OCI-LY7 (cell line): Measurements from ENCODE around the gene PCDH9.

Source experiments
- EZH2phosphoT487 ChIP-seq: fragments of 200-600 bp; sonication (generic); IDR thresholded peaks from 2 replicates; pipeline ENCODE4 v1.6.1; 2018; ENCODE audit warnings: low read depth, borderline replicate concordance, mild to moderate bottlenecking, mixed run types, antibody characterized with exemption, low read length, moderate library complexity, mixed read lengths
- TF ChIP-seq, protein P1 (sequence below): fragments of 200-600 bp; sonication (generic); conservative IDR thresholded peaks from 2 replicates; pipeline ENCODE4 v1.5.1; 2014; ENCODE audit warnings: mild to moderate bottlenecking, antibody characterized with exemption, low read length, moderate library complexity, mixed read lengths

GRCh38 chr13:66305961-66306617, 924.0 kb downstream of the PCDH9 start:
- TF ChIP-seq, protein P1, sequence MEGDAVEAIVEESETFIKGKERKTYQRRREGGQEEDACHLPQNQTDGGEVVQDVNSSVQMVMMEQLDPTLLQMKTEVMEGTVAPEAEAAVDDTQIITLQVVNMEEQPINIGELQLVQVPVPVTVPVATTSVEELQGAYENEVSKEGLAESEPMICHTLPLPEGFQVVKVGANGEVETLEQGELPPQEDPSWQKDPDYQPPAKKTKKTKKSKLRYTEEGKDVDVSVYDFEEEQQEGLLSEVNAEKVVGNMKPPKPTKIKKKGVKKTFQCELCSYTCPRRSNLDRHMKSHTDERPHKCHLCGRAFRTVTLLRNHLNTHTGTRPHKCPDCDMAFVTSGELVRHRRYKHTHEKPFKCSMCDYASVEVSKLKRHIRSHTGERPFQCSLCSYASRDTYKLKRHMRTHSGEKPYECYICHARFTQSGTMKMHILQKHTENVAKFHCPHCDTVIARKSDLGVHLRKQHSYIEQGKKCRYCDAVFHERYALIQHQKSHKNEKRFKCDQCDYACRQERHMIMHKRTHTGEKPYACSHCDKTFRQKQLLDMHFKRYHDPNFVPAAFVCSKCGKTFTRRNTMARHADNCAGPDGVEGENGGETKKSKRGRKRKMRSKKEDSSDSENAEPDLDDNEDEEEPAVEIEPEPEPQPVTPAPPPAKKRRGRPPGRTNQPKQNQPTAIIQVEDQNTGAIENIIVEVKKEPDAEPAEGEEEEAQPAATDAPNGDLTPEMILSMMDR: no peak
- TF ChIP-seq EZH2phosphoT487: no peak
